NCI-H226 (cell line): Measurements from ENCODE around the gene FAM222B.
"Not testable (repeated sequence)": the region's sequence is repeated elsewhere in the genome, so short reads cannot be mapped to it uniquely, and the experiment has no call there.

ENCODE experiments used
- DNase-seq: peaks from one replicate; pipeline ENCODE4 v3.0.0-alpha.2; 2015

FAM222B gene

DNA sequence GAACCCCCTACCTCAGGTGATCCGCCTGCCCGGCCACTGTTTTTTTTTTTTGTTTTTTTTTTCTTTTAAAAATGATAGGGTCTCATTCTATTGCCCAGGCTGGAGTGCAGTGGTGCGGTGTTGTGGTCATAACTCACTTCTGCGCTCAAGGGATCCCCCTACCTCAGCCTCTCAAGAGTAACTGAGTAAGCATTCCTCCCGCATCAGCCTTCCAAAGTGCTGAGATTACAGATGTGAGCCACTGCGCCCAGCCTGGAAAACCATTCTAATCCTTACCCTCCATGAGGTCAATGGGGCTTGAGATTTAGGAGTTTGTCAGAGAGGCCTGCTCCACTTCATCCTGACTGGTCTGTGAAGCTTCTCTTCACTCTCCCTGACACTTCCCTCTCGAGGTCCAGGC, 24.7 kb upstream of the FAM222B start:
- no peak for DNase-seq

DNA sequence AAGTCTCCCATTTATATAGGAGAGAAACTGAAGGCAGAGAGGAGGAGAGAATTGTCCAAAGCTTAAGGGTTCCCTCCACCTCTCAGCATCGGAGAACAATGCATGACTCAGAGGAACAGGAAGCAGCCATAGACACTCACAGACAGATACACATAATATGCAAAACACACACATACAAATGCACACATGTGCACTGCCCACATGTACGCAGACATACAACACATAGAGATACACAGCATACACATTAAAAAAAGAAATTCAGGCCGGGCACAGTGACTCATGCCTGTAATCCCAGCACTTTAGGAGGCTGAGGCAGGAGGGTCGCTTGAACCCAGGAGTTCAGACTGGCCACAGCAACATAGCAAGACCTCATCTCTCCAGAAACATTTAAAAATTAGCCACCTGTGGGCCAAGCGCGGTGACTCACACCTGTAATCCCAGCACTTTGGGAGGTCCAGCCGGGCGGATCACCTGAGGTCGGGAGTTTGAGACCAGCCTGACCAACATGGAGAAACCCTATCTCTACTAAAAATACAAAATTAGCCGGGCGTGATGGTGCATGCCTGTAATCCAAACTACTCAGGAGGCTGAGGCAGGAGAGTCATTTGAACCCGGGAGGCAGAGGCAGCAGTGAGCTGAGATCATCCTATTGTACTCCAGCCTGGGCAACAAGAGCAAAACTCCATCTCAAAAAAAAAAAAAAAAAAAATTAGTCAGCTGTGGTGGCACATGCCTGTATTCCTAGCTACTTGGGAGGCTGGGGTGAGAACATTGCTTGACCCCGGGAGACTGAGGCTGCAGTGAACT, 23.6 kb upstream of the FAM222B start:
- DNase-seq, result no peak

- DNase-seq, result no peak
Observed at GRCh38 chr17:28864991-28865849, 22.6 kb upstream of the FAM222B start.

DNA sequence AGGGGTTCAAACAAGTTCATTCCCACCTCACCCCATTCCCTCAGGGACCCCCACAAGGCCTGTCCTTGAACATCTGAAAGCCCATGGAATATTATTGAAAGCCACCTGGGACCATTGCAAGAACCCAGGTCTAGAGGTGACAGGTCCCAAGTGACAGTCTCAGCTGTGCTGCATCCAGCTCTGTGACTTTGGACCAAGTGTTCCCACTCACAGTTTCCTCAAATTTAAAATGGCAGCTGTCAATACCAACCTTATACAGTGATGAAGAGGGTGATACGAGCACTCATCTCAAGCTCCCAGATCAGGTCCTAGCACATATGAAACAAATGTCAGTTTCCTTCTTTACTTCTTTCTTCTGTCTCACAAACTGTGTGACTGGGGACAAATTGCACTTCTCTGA, 21.4 kb upstream of the FAM222B start:
- no peak for DNase-seq

- no peak for DNase-seq
Observed at GRCh38 chr17:28862561-28862960, 20.0 kb upstream of the FAM222B start.

DNA sequence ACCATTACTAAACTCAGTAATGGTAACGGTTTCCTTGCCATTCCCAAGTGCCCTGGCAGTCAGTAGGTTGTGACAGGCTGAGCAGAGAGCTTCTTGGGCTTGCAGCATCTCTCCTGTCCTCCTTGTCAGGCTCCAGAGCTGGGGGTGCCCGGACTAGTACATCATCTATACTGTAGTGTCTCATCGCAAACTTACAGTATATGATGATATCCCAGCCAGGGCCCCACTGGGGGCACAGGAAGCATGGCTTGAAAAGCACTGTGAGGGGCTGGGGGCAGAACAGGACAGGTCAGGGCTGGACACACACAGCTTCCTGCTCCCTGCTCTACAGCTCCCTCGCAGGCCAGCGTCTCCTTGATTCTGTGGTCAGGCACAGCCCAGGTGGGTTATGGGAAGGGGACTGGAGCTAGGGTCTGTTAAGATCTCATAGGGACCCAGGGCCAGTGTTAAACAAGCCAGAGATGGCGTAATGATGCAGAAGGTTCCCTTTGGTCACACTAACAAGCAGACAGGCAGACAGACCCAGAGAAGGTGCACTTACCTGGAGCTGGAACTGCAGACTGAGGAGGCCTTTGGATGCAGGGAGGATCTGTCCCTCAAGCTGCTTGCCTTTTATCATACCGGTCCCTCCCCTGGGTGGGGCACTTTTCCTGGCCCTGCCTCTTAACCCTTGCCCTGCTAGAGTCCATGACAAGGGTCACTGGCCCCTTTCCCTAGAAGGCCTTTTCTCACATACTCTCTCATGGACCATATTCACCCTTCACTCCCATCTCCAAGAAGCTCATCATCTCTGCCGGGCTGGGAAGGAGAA, 19.0 kb upstream of the FAM222B start:
- no peak for DNase-seq

DNA sequence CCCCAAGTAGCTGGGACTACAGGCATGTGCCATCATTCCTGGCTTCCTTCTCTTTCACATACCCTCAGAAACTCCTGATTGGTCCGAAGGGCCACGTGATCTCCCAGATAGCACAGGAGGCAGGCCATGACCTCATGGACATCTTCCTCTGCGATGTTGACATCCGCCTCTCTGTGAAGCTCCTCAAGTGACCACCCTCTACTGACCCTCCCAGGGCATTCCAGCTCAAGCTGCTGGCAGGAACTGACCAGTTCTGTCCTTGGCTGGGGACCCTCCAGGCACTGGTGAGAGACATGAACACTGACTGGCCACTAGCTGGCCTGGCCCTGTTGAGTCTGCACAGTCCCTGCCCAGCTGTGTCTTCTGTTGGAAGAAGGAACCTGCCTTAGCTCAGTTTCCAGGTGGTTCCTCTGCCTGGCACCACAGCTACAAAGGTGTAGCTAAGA, 17.8 kb upstream of the FAM222B start:
- no peak for DNase-seq

- no peak for DNase-seq
Observed at GRCh38 chr17:28858801-28859355, 16.3 kb upstream of the FAM222B start.

- no peak for DNase-seq
Observed at GRCh38 chr17:28857905-28858800, 15.6 kb upstream of the FAM222B start.

DNA sequence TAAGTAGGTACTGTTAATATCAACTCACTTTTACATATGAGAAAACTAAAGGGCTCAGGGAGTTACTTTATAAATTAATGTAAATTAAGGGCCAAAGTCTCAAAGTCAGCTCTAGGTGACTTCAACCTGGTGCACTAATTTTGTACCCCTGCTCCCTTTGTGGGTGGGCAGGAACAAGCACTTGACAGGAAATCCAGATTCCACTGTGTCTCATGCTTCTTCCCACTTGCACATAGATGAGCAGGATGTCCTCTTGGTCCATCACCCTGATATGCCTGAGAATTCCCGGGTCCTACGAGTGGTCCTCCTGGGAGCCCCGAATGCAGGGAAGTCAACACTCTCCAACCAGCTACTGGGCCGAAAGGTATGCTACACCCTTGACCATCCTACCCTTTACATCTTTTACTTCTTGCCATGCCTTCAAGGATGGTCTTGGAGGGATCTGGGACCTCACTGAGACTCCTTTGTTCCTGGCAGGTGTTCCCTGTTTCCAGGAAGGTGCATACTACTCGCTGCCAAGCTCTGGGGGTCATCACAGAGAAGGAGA, 13.5 kb upstream of the FAM222B start:
- DNase-seq, result no peak

DNA sequence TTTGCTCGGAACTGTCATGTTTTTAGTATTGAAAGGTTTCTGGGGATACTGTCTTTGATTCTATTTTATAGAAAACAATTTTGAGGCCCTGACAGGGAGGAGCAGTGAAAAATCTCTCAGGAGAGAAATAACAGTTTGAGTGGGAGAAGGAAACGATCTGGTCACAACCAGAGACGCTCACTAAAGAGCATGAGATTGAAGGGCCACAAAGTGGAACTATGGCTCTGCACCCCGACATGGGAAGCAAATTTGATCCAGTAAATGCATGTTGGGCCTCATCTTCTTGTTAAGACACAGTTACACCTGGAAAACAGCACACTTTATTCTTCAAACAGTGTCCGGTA, 12.7 kb upstream of the FAM222B start:
- no peak for DNase-seq

GRCh38 chr17:28854457-28855335, 12.1 kb upstream of the FAM222B start, which contains the start of gene ERAL1:
Gene ERAL1, plus strand, starts transcription at chr17:28855016. Its CDS starts 19 bp downstream, at chr17:28855035.
- DNase-seq, result peak; percentile 89

GRCh38 chr17:28853295-28853694, 10.7 kb upstream of the FAM222B start:
- no peak for DNase-seq

- DNase-seq, result no peak
Observed at GRCh38 chr17:28849281-28849680, 6.7 kb upstream of the FAM222B start.

DNA sequence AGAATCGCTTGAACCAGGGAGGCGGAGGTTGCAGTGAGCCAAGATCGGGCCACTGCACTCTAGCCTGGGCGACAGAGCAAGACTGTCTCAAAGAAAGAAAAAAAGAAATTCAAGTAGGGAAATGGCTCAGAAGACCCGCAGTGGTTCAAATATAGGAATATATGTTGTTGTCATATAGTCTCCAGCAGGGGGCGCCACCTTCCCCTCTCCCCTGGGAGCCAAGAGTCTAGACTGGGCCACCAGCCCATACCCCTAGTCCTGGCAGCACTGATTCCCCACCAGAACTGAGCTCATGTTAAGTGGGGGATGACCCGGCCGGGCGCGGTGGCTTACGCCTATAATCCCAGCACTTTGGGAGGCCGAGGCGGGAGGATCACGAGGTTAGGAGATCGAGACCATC, 6.1 kb upstream of the FAM222B start:
- DNase-seq, result not testable (repeated sequence)

GRCh38 chr17:28846699-28847098, 4.1 kb upstream of the FAM222B start:
- not testable (repeated sequence) for DNase-seq

- DNase-seq, result no peak
Observed at GRCh38 chr17:28846231-28846630, 3.6 kb upstream of the FAM222B start.

DNA sequence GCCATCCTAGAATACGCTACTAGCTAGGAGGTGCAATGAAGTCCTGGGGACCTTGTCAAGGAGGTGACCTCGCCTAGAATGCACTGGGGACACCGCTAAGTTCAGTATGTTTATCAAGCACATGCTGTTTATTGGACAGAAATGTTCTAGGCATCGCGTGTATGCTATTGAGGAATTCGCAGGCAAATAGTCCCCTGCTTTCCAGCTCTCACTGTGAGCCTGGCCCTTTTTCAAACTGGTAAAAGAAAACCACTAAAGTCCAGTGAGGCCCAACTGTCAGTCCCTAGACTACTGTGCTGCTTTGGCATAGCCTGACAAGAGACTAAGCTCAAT, 1.2 kb upstream of the FAM222B start:
- no peak for DNase-seq

DNA sequence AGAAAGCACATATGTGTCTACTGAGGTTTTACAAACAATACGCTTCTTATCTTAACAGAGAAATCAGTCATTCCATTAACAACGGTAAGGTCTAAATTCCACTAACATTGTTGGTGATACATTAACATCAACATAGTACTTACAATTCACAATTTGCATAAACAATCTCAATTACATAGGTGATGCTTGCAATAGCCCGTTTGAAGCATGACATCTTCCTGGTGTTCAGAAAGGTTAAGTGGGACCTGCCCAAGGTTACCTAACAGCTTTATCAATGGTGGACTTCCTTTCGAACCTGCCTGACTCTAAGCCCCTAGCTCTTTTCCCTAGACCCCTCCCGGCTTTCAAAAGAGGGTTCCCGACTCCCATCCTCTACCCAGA, 699 bp downstream of the FAM222B start:
- DNase-seq, result no peak

- no peak for DNase-seq
Observed at GRCh38 chr17:28839221-28839620, 3.4 kb downstream of the FAM222B start.

DNA sequence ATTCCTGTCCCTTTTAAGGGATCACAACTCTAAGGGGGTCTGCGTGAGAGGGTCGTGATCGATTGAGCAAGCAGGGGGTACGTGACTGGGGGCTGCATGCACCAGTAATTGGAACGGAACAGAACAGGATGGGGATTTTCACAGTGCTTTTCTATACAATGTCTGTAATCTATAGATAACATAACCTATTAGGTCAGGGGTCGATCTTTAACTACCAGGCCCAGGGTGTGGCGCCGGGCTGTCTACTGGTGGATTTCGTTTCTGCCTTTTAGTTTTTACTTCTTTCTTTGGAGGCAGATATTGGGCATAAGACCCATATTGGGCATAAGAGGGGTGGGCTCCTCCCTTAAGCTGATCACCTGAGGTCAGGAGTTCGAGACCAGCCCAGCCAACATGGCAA, 6.0 kb downstream of the FAM222B start:
- not testable (repeated sequence) for DNase-seq
